Stimulated activated CD8-positive, alpha-beta memory T cell treated with anti-CD3 and anti-CD28 coated beads, Interleukin-12 subunit alpha, Interleukin-12 subunit beta, amount 100 ng/mL, for 1 hour (primary cell): Measurements from ENCODE around the gene KRT6B.

ENCODE experiments used
- DNase-seq: peaks from one replicate; pipeline ENCODE4 v3.0.0-alpha.2; 2020; ENCODE audit warnings: low read depth

The KRT6B gene

GRCh38 chr12:52436000-52436827, 15.7 kb downstream of the KRT6B start:
- no peak for DNase-seq

GRCh38 chr12:52435659-52435999, 16.3 kb downstream of the KRT6B start:
- DNase-seq = no peak

- DNase-seq = no peak
Observed at GRCh38 chr12:52434760-52435530, 17.0 kb downstream of the KRT6B start.

- DNase-seq = no peak
Observed at GRCh38 chr12:52434081-52434733, 17.7 kb downstream of the KRT6B start, which contains the start of gene KRT75. TSS of gene KRT75 (minus strand) at chr12:52434371. CDS start at chr12:52434304, 67 bp downstream.

- DNase-seq = no peak
Observed at GRCh38 chr12:52433501-52434080, 18.4 kb downstream of the KRT6B start.

- DNase-seq = no peak
Observed at GRCh38 chr12:52432559-52433207, 19.3 kb downstream of the KRT6B start.

DNA sequence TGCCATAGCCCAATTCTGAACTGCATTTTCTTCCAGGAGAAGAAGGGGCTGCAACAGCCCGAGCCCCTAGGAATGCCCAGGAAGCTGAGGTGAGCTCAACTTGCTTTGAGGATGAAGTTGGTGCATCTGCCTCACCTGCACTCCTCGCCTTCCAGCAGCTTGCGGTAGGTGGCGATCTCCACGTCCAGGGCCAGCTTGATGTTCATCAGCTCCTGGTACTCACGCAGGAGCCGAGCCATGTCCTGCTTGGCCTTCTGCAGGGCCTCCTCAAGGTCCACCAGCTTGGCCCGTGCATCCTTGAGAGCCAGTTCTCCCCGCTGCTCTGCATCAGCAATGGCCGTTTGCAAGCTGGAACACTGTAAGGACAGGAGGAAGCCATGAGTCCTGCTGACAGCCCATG, 23.8 kb downstream of the KRT6B start:
- no peak for DNase-seq

GRCh38 chr12:52427083-52427482, 24.9 kb downstream of the KRT6B start:
- no peak for DNase-seq

GRCh38 chr12:52426034-52426433, 25.9 kb downstream of the KRT6B start:
- no peak for DNase-seq

- no peak for DNase-seq
Observed at GRCh38 chr12:52425466-52425865, 26.5 kb downstream of the KRT6B start.

DNA sequence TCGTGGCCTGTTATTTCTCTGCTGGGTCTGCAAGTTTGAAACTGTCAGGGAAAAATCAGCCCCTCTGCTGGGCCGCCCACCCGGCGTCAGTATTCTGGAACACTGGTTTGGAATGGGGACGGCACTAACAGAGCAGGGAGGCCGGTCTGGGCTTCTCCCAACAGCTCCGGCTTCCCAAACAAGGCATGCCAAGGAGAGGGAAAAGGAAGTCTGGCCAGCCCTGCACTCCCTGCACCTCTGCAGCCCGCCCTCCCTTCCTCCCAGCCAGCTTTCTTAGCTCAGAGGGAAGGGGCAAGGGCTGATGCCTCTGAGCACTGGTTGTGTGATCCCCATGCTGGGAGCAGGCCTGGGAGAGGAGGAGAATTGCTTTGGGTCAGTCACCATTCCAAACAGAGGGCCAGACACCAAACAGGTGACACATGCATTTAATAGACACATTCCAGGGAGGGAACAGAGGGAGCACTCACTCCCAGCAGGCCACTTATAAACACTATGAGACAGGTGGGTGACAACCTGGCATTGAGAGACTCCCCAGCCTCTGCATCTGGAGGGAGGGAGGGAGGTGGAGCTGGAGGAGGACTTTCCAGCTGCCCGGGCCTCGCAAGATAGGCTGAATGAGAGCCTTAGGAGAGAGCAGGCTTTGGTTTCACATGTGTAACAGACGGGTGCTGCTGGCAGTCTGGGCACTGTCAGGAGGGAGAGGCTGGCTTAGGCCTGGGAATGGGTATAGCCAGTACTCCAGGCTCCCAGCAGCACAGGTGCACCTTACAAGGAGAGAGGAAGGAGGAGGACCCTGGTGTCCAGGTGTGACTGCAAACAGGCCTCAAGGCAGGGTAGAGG, 28.1 kb downstream of the KRT6B start:
- no peak for DNase-seq

GRCh38 chr12:52423035-52423434, 28.9 kb downstream of the KRT6B start:
- no peak for DNase-seq

- no peak for DNase-seq
Observed at GRCh38 chr12:52419656-52420055, 32.3 kb downstream of the KRT6B start.

GRCh38 chr12:52418576-52419110, 33.3 kb downstream of the KRT6B start:
- no peak for DNase-seq

GRCh38 chr12:52417740-52418139, 34.2 kb downstream of the KRT6B start:
- no peak for DNase-seq

GRCh38 chr12:52416795-52417194, 35.2 kb downstream of the KRT6B start:
- DNase-seq = no peak

DNA sequence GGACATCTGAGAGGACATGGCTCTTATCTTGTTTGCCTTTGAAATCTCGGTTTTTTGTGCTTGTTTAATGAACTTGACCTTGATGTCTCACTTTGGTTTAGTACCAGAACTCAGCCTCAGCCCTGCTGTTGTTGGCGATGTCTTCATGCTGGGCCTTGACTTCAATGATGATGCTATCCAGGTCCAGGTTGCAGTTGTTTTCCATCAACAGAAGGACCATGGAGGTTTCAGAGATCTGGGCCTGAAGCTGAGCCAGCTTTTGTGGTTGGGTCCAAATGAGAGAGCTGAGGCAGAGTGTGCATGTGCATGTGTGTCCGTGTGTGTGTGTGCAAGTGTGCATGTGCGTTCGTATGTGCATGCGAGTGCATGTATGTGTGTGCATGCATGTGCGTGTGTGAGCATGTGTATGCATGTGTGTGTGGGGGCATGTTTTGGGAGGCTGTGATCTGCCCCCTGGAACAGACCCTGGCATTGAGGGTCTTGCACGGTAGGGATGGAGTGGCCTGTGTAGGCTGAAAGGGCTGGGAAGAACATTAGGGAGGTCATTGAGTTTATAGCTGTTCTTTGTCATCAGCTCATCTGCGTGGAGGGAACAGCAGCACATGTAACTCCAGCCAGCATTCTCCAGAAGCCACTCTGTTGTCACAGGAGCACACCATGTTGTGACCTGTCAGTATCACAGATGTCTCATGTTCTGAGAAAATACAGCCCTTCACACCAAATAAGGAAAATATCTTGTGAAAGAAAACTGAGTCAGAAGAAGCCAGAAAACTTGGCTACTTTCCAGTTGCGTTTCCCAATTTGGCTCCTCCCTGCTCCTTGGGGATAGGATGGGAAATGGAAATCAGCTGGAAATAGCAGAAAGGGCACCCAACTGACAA, 35.8 kb downstream of the KRT6B start:
- DNase-seq = no peak

DNA sequence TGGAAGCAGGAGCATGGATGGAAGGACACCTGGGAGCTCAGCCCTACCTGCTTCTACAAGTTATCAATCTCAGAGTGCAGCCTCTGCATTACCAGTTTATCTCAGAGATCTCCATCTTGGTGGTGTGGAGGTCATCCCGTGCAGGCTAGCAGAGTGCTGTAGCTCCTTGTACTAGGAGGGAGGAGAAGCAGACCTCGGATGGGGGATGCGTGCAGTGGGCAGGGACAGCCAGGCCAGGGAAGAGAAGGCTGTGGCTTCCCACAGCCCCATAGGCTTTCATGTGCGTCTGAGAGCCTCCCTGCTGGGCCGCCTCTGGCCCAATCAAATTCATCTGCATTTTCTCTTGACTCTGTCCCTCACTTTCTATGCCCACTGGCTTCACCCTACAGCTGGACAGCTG, 37.0 kb downstream of the KRT6B start:
- no peak for DNase-seq

- DNase-seq = no peak
Observed at GRCh38 chr12:52413782-52414345, 38.1 kb downstream of the KRT6B start.
